ENCODE measurements around the gene ZC3HAV1.

DNA sequence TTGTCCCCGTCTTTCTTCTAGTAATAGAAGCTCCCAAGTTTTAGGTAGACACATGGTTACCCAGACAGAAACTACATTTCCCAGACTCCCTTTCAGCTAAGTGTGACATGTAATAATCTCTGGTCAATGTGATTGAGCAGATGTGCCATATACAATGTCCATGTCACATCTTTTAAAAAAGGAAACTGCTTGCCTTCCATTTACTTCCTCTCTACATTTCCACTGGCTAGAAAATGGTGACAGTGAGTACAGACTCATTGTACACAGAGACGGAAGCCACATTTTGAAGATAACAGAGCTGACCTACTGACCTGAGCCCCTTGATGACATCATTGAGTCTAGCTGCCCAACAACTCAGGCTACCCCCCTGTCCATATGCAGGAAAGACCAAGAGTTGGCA is 21.3 kb downstream of the ZC3HAV1 start:
- TF ChIP-seq, protein P1, sequence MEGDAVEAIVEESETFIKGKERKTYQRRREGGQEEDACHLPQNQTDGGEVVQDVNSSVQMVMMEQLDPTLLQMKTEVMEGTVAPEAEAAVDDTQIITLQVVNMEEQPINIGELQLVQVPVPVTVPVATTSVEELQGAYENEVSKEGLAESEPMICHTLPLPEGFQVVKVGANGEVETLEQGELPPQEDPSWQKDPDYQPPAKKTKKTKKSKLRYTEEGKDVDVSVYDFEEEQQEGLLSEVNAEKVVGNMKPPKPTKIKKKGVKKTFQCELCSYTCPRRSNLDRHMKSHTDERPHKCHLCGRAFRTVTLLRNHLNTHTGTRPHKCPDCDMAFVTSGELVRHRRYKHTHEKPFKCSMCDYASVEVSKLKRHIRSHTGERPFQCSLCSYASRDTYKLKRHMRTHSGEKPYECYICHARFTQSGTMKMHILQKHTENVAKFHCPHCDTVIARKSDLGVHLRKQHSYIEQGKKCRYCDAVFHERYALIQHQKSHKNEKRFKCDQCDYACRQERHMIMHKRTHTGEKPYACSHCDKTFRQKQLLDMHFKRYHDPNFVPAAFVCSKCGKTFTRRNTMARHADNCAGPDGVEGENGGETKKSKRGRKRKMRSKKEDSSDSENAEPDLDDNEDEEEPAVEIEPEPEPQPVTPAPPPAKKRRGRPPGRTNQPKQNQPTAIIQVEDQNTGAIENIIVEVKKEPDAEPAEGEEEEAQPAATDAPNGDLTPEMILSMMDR (conservative IDR thresholded peaks at IDR 0.05 in 1 of 2, IDR thresholded peaks at IDR 0.05 in 1 of 2; ENCODE audit: extremely low read depth in 1 of 2, insufficient read depth in 1 of 2, low read depth in 1 of 2, low read length in 2 of 2): no peak
- no peak for TF ChIP-seq EZH2 (IDR thresholded peaks at IDR 0.05; ENCODE audit: borderline replicate concordance, low read length)

Data from mammary epithelial cell (primary cell).